OCI-LY3 (cell line): ENCODE data around the gene LHPP.
"Not testable (repeated sequence)": the region's sequence is repeated elsewhere in the genome, so short reads cannot be mapped to it uniquely, and the experiment has no call there.

Experiments used
- CTCF ChIP-seq: fragments of 200-600, 300-600 bp; sonication (generic); IDR thresholded peaks from 2 replicates; pipeline ENCODE4 v1.5.1; 2014; ENCODE audit warnings: antibody characterized with exemption, low read length, low read depth
- EZH2phosphoT487 ChIP-seq: fragments of 200-600 bp; shearing (Covaris generic); IDR thresholded peaks from 2 replicates; pipeline ENCODE4 v1.6.1; 2018; ENCODE audit warnings: antibody characterized with exemption, mixed run types, low read depth

- TF ChIP-seq CTCF, EZH2phosphoT487: not testable (repeated sequence)
Observed at GRCh38 chr10:124610186-124610585, 148.6 kb downstream of the LHPP start.
